DOHH2 (cell line): ENCODE data around the gene SLC23A3.

Experiments
- H3F3A ChIP-seq: fragments of 200-600 bp; sonication (generic), shearing (Covaris generic); 2 replicates; pipeline ENCODE4 v1.6.0; 2016; ENCODE audit warnings: antibody characterized with exemption, mild to moderate bottlenecking; ENCODE audit not compliant: control insufficient read depth, insufficient read depth
- H3K27ac ChIP-seq: fragments of 200-600 bp; sonication (generic); 2 replicates; pipeline ENCODE4 v1.5.1; 2014; ENCODE audit warnings: low read depth, mild to moderate bottlenecking, low read length, moderate library complexity
- H3K27me3 ChIP-seq: fragments of 200-600 bp; sonication (generic); 2 replicates; pipeline ENCODE4 v1.6.1; 2014; ENCODE audit warnings: mild to moderate bottlenecking, low read length, mixed read lengths; ENCODE audit not compliant: control insufficient read depth
- H3K36me3 ChIP-seq: fragments of 200-600 bp; sonication (generic); 2 replicates; pipeline ENCODE4 v1.6.1; 2014; ENCODE audit warnings: mild to moderate bottlenecking, low read length, moderate library complexity, mixed read lengths; ENCODE audit not compliant: control insufficient read depth
- H3K4me1 ChIP-seq: fragments of 200-600 bp; sonication (generic); 2 replicates; pipeline ENCODE4 v1.6.1; 2014; ENCODE audit warnings: mild to moderate bottlenecking, low read length, mixed read lengths; ENCODE audit not compliant: control insufficient read depth
- H3K4me2 ChIP-seq: fragments of 200-600 bp; sonication (generic); 2 replicates; pipeline ENCODE4 v1.6.0; 2014; ENCODE audit warnings: mild to moderate bottlenecking, low read length, moderate library complexity
- H3K4me3 ChIP-seq: fragments of 200-600 bp; sonication (generic); 2 replicates; pipeline ENCODE4 v1.5.1; 2014; ENCODE audit warnings: mild to moderate bottlenecking, low read length, mixed read lengths
- H3K79me2 ChIP-seq: fragments of 200-600 bp; sonication (generic); 2 replicates; pipeline ENCODE4 v1.6.1; 2014; ENCODE audit warnings: mild to moderate bottlenecking, low read length, mixed read lengths; ENCODE audit not compliant: control insufficient read depth
- H3K9me2 ChIP-seq: fragments of 200-600 bp; sonication (generic); replicated peaks from 2 replicates; pipeline ENCODE4 v1.6.1; 2014; ENCODE audit warnings: mild to moderate bottlenecking, low read length, mixed read lengths; ENCODE audit not compliant: control insufficient read depth
- H3K9me3 ChIP-seq: fragments of 200-600 bp; sonication (generic); 2 replicates; pipeline ENCODE4 v1.6.1; 2014; ENCODE audit warnings: antibody characterized with exemption, low read length, mixed read lengths; ENCODE audit not compliant: control insufficient read depth, insufficient read depth
- H4K20me1 ChIP-seq: fragments of 200-600 bp; sonication (generic); 2 replicates; pipeline ENCODE4 v1.6.0; 2014; ENCODE audit warnings: low read depth, mild to moderate bottlenecking, antibody characterized with exemption, low read length, moderate library complexity; ENCODE audit not compliant: control insufficient read depth, insufficient read depth
- CTCF ChIP-seq: fragments of 200-600 bp; sonication (generic); IDR thresholded peaks from one replicate; pipeline ENCODE4 v1.5.1; 2014; ENCODE audit warnings: antibody characterized with exemption, mild to moderate bottlenecking, low read depth, low read length; ENCODE audit not compliant: poor library complexity, severe bottlenecking
- EZH2phosphoT487 ChIP-seq: fragments of 200-600 bp; sonication (generic); IDR thresholded peaks from 2 replicates; pipeline ENCODE4 v1.6.1; 2017; ENCODE audit warnings: borderline replicate concordance, mild to moderate bottlenecking, antibody characterized with exemption, low read length, moderate library complexity, mixed read lengths

SLC23A3 gene

GRCh38 chr2:219127037-219127635 is 42.7 kb downstream of the SLC23A3 start:
- Histone ChIP-seq H4K20me1 (no peaks in the 10 kb centered on the region), H3K9me2 (no peaks in the 10 kb centered on the region), H3K27me3 (no peaks in the 10 kb centered on the region), H3K27ac (no peak overlapping the region), H3F3A (no peaks in the 10 kb centered on the region), H3K4me2 (no peak overlapping the region), H3K4me3 (no peak overlapping the region), H3K36me3 (no peaks in the 10 kb centered on the region), H3K79me2 (no peaks in the 10 kb centered on the region), H3K4me1 (no peaks in the 10 kb centered on the region), H3K9me3 (no peaks in the 10 kb centered on the region)
- TF ChIP-seq CTCF (no peak), EZH2phosphoT487 (no peak)

- Histone ChIP-seq H3K4me1 (no peaks in the 10 kb centered on the region), H3K27me3 (no peaks in the 10 kb centered on the region), H3K4me2 (no peak overlapping the region), H3K79me2 (no peaks in the 10 kb centered on the region), H3K27ac (no peak overlapping the region), H3K36me3 (no peaks in the 10 kb centered on the region), H3K4me3 (no peak overlapping the region), H3F3A (no peaks in the 10 kb centered on the region), H3K9me3 (no peaks in the 10 kb centered on the region), H3K9me2 (no peaks in the 10 kb centered on the region), H4K20me1 (no peaks in the 10 kb centered on the region)
- TF ChIP-seq CTCF: no peak
- no peak for TF ChIP-seq EZH2phosphoT487
Measured at GRCh38 chr2:219126555-219126954, 43.3 kb downstream of the SLC23A3 start.

- Histone ChIP-seq H3K4me1 (no peaks in the 10 kb centered on the region), H3K79me2 (no peaks in the 10 kb centered on the region), H3K27ac (no peak overlapping the region), H4K20me1 (no peaks in the 10 kb centered on the region), H3K9me3 (no peaks in the 10 kb centered on the region), H3K36me3 (no peaks in the 10 kb centered on the region), H3F3A (no peaks in the 10 kb centered on the region), H3K4me2 (no peak overlapping the region), H3K9me2 (no peaks in the 10 kb centered on the region), H3K4me3 (no peak overlapping the region), H3K27me3 (no peaks in the 10 kb centered on the region)
- TF ChIP-seq CTCF (no peak), EZH2phosphoT487 (no peak)
Measured at GRCh38 chr2:219125886-219126270, 44.0 kb downstream of the SLC23A3 start.
